C4-2B (cell line): ENCODE results near the gene KRT222.

Source experiments
- H3K27ac ChIP-seq: fragments of 450-650 bp; 2 replicates; pipeline ENCODE4 v1.5.1; 2017
- CTCF ChIP-seq: fragments of 450-650 bp; conservative IDR thresholded peaks from 2 replicates; pipeline ENCODE4 v1.5.1; 2017; ENCODE audit warnings: mild to moderate bottlenecking
- ZFX ChIP-seq: fragments of 450-650 bp; IDR thresholded peaks from 2 replicates; pipeline ENCODE4 v1.6.1; 2017

The KRT222 gene

GRCh38 chr17:40645943-40646342 is 19.0 kb downstream of the KRT222 start:
- H3K27ac ChIP-seq: no peak overlapping the region
- no peak for TF ChIP-seq ZFX
- TF ChIP-seq CTCF: no peak

- H3K27ac ChIP-seq: no peak overlapping the region
- TF ChIP-seq ZFX (no peak), CTCF (no peak)
Measured at GRCh38 chr17:40645291-40645690, 19.7 kb downstream of the KRT222 start.

DNA sequence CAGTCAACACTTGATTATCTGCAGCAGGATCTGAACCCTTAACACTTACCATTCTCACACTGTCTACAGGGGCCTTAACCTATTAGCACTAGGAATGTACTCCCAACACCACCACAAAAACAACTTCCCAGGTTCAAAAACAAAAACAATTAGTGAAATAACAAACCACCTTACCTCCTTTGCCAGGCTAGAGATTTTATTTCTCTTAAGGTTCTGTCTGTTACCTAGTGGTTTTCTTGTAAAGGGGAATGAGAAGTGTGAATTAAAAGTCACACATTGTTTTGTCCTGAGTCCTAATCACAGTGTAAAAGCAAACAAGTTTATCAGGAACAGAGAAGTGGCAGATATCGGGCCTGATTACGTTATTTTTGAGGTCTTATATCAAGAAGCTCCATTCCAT is 27.0 kb downstream of the KRT222 start:
- TF ChIP-seq CTCF (no peak), ZFX (no peak)
- H3K27ac ChIP-seq: no peak overlapping the region

GRCh38 chr17:40633871-40634270 is 31.1 kb downstream of the KRT222 start:
- TF ChIP-seq CTCF (no peak), ZFX (no peak)
- no peak overlapping the region for H3K27ac ChIP-seq

GRCh38 chr17:40632216-40632615 is 32.8 kb downstream of the KRT222 start:
- no peak overlapping the region for H3K27ac ChIP-seq

DNA sequence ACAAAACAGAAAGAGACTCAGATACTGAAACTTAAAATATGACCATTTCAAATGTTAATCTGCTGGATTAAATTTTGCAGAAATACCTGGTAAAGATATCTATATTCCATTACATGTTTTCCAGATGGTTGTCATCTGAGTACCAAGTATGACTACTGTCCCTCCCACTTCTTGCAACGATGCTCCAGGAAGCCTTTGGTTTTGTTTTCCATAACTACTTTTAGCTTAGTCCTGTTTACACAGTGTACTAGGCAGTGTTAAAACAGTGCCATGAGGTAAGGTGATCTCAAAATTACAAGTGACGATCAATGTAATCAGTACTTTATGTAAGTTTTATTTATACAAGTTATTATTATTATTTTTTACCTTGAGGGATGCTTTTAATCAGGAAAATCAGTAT is 35.1 kb downstream of the KRT222 start:
- H3K27ac ChIP-seq: no peak overlapping the region
- TF ChIP-seq CTCF (no peak), ZFX (no peak)

More at GRCh38 chr17:40632216-40632615, 32.8 kb downstream of the KRT222 start:
- TF ChIP-seq ZFX: no peak
- TF ChIP-seq CTCF: no peak

GRCh38 chr17:40625311-40625710 is 39.7 kb downstream of the KRT222 start:
- no peak for TF ChIP-seq ZFX
- TF ChIP-seq CTCF: no peak

More at GRCh38 chr17:40625311-40625710, 39.7 kb downstream of the KRT222 start:
- H3K27ac ChIP-seq: no peak overlapping the region
